K562 (cell line): ENCODE results near the gene ARFGEF2. TPM values are rescaled to one million over a fixed set of nuclear protein-coding genes. Genes with fewer than 3 reads are reported as not detected.

ENCODE experiments used
- ARID3A ChIP-seq: IDR thresholded peaks from 2 replicates; pipeline ENCODE4 v1.6.1; 2012; ENCODE audit warnings: low read depth, low read length, improper control_type of control experiment, borderline replicate concordance
- ARID3B ChIP-seq: fragments of 250-450 bp; sonication (Bioruptor Pico); IDR thresholded peaks from 2 replicates; pipeline ENCODE4 v1.4.0; 2020; ENCODE audit warnings: borderline replicate concordance
- CBFA2T3 ChIP-seq: fragments of 450-650 bp; IDR thresholded peaks from 2 replicates; pipeline ENCODE4 v1.6.1; 2017
- DDX20 ChIP-seq: fragments of 450-650 bp; IDR thresholded peaks from 2 replicates; pipeline ENCODE4 v1.6.1; 2016; ENCODE audit warnings: missing genetic modification characterization, low read depth, mild to moderate bottlenecking, missing compliant biosample characterization, moderate library complexity
- E2F6 ChIP-seq, 2 experiments: IDR thresholded peaks; 2 replicates each; pipeline ENCODE4 v1.6.1; 2011; ENCODE audit warnings: borderline replicate concordance in 1 of 2, control low read depth in 1 of 2, low read depth in 1 of 2, low read length in 1 of 2, mild to moderate bottlenecking in 1 of 2, mixed read lengths in 1 of 2, moderate library complexity in 1 of 2; ENCODE audit not compliant: insufficient read depth in 1 of 2, insufficient read length in 1 of 2, poor library complexity in 1 of 2, severe bottlenecking in 1 of 2; ENCODE audit errors: extremely low read depth in 1 of 2
- FOXP1 ChIP-seq: sonication (generic); formaldehyde crosslinking; IDR thresholded peaks from 2 replicates; pipeline ENCODE4 v1.8.0; 2022; ENCODE audit warnings: mild to moderate bottlenecking, missing genetic modification reagents
- GATAD2A ChIP-seq: fragments of 450-650 bp; IDR thresholded peaks from 2 replicates; pipeline ENCODE4 v1.6.1; 2017
- HEY1 ChIP-seq: fragments of 250-450 bp; sonication (Bioruptor Pico); IDR thresholded peaks from 2 replicates; pipeline ENCODE4 v1.5.0; 2020; ENCODE audit warnings: mild to moderate bottlenecking, moderate library complexity, borderline replicate concordance
- HLTF ChIP-seq: fragments of 450-650 bp; IDR thresholded peaks from 2 replicates; pipeline ENCODE4 v1.6.1; 2016
- ID3 ChIP-seq, 2 experiments: fragments of 250-450 bp in 1 of 2; fragments of 450-650 bp in 1 of 2; sonication (Bioruptor Pico) in 1 of 2; IDR thresholded peaks; 2 replicates each; pipeline versions ENCODE4 v1.6.1 to v1.8.0; 2016 to 2021; ENCODE audit warnings: mild to moderate bottlenecking in 2 of 2, moderate library complexity in 2 of 2, missing compliant biosample characterization in 1 of 2, missing genetic modification characterization in 1 of 2
- NFIX ChIP-seq: fragments of 250-450 bp; sonication (Bioruptor Pico); IDR thresholded peaks from 2 replicates; pipeline ENCODE4 v1.4.0; 2020; ENCODE audit warnings: low read depth, mild to moderate bottlenecking, moderate library complexity
- RBM14 ChIP-seq: fragments of 200-400 bp; formaldehyde crosslinking; IDR thresholded peaks from 2 replicates; pipeline ENCODE4 v1.6.1; 2018; ENCODE audit warnings: low read depth, mild to moderate bottlenecking, low read length, moderate library complexity, borderline replicate concordance; ENCODE audit not compliant: insufficient read depth
- RBM15 ChIP-seq: fragments of 200-400 bp; formaldehyde crosslinking; IDR thresholded peaks from 2 replicates; pipeline ENCODE4 v1.6.1; 2018; ENCODE audit warnings: mild to moderate bottlenecking, low read length, moderate library complexity; ENCODE audit not compliant: insufficient read depth
- RFX7 ChIP-seq: fragments of 250-450 bp; sonication (Bioruptor Pico); IDR thresholded peaks from 2 replicates; pipeline ENCODE4 v1.5.1; 2021; ENCODE audit warnings: mild to moderate bottlenecking
- SIN3B ChIP-seq: fragments of 450-650 bp; IDR thresholded peaks from 2 replicates; pipeline ENCODE4 v1.6.1; 2017; ENCODE audit warnings: low read depth, mild to moderate bottlenecking, moderate library complexity
- SIX5 ChIP-seq, 2 experiments: IDR thresholded peaks; 2 replicates each; pipeline ENCODE4 v1.6.1; 2011; ENCODE audit warnings: low read length in 2 of 2, borderline replicate concordance in 1 of 2, low read depth in 1 of 2, mild to moderate bottlenecking in 1 of 2, moderate library complexity in 1 of 2; ENCODE audit not compliant: insufficient read depth in 1 of 2
- THRAP3 ChIP-seq: fragments of 450-650 bp; IDR thresholded peaks from 2 replicates; pipeline ENCODE4 v1.6.1; 2016; ENCODE audit warnings: mild to moderate bottlenecking, inconsistent platforms, borderline replicate concordance
- XRCC4 ChIP-seq: IDR thresholded peaks from one replicate; pipeline ENCODE4 v1.6.1; 2011; ENCODE audit not compliant: insufficient read depth, insufficient read length; ENCODE audit errors: extremely low read depth
- ZBTB8A ChIP-seq: fragments of 450-650 bp; IDR thresholded peaks from 2 replicates; pipeline ENCODE4 v1.6.1; 2018; ENCODE audit warnings: mild to moderate bottlenecking, moderate library complexity; ENCODE audit not compliant: partially characterized antibody
- ZFPM2 ChIP-seq: fragments of 250-450 bp; sonication (Bioruptor Pico); IDR thresholded peaks from 2 replicates; pipeline ENCODE4 v1.5.1; 2022; ENCODE audit warnings: mild to moderate bottlenecking
- ZNF589 ChIP-seq: fragments of 200-800 bp; sonication (Bioruptor generic); IDR thresholded peaks from 2 replicates; pipeline ENCODE4 v1.6.1; 2016; ENCODE audit warnings: low read depth, missing genetic modification characterization, missing compliant biosample characterization
- ZNF75A ChIP-seq: fragments of 450-650 bp; formaldehyde crosslinking; IDR thresholded peaks from 2 replicates; pipeline ENCODE4 v1.4.0; 2020; ENCODE audit warnings: mild to moderate bottlenecking
- polyA plus RNA-seq, 8 experiments: library from polyadenylated mRNA; depleted of rRNA in 4 of 8; stranded (reverse) in 5 of 8; unstranded in 3 of 8; fragments of >200 nt; fragmentation: Nextera tagmentation in 2 of 8; fragmentation: Illumina TruSeq in 1 of 8; extraction: Ambion mirVana in 2 of 8; extraction: Trizol in 1 of 8; gene quantifications; 2 replicates each; pipeline versions ENCODE4 v1.2.1 to v1.2.3, GENCODE V29; 2011 to 2014; ENCODE audit warnings: inconsistent platforms in 1 of 8, missing spikeins in 1 of 8
- total RNA-seq, 7 experiments: library from RNA; depleted of rRNA in 6 of 7; stranded (reverse); fragments of >200 nt in 6 of 7; fragmentation: Illumina TruSeq in 2 of 7; extraction: Trizol in 2 of 7; gene quantifications; 2 replicates each; pipeline versions ENCODE4 v1.2.1 to v1.2.3, GENCODE V29; 2011 to 2021; ENCODE audit warnings: low replicate concordance in 1 of 7

Gene ARFGEF2
- total and polyA plus RNA-seq, 9 of the 15 experiments (the other 6 are each of a cell fraction or from before 2014, with no cell fraction given): 4.2 to 18.8 (median 13.7) TPM

GRCh38 chr20:48921168-48921882 lies at the start of gene ARFGEF2 (continued):
- TF ChIP-seq ARID3B (CRISPR knock-in tag) (no peak), RBM14 (no peak), HEY1 (CRISPR knock-in tag) (no peak), FOXP1 (no peak), ZFPM2 (CRISPR knock-in tag) (no peak), RBM15 (no peak), HLTF (peak; percentile 99), THRAP3 (peak; percentile 49; the same call in 1 of the 2 replicates), CBFA2T3 (peak; percentile 14; the same call in 1 of the 2 replicates), ZNF75A (CRISPR knock-in tag) (no peak), ZNF589 (CRISPR knock-in tag) (peak; percentile 54), SIX5 (IDR thresholded peaks at IDR 0.05; ENCODE audit: borderline replicate concordance in 1 of 2, insufficient read depth in 1 of 2, low read depth in 1 of 2, low read length in 2 of 2) (peak in 1 of 2 experiments; percentile 11; a peak in 1 of 4 replicates), GATAD2A (peak; percentile 95), XRCC4 (no peak), DDX20 (no peak), NFIX (no peak), SIN3B (peak; percentile 99), ARID3A (no peak), ZBTB8A (no peak), E2F6 (IDR thresholded peaks at IDR 0.05; ENCODE audit: borderline replicate concordance in 1 of 2, extremely low read depth in 1 of 2, insufficient read depth in 1 of 2, insufficient read length in 1 of 2, low read depth in 1 of 2, low read length in 1 of 2, poor library complexity in 1 of 2, severe bottlenecking in 1 of 2) (peak; percentile 40 to 72), ID3 (CRISPR knock-in tag; IDR thresholded peaks at IDR 0.05) (no peak), ID3 (tag; IDR thresholded peaks at IDR 0.05) (peak; percentile 76; the same call in 1 of the 2 replicates), RFX7 (CRISPR knock-in tag) (no peak)
